OCI-LY7 (cell line): ENCODE data around the gene TNFAIP3. TPM values are rescaled to one million over a fixed set of nuclear protein-coding genes. Genes with fewer than 3 reads are reported as not detected.
"Not testable (repeated sequence)": the region's sequence is repeated elsewhere in the genome, so short reads cannot be mapped to it uniquely, and the experiment has no call there.

Source experiments
- BruUV-seq: library from RNA; stranded (reverse); fragments of 400-500 nt; replicated peaks from 2 replicates; lab custom pipeline; 2021; lab: Mats Ljungman, UMichigan
- CTCF ChIA-PET: fragments of 300-600 bp; sonication (Branson Sonifier 250); formaldehyde crosslinking; loops from one replicate; lab custom pipeline; 2022; ENCODE audit warnings: antibody characterized with exemption; ENCODE audit not compliant: unreplicated experiment; lab: Charles Lee
- POLR2A ChIA-PET: fragments of 300-600 bp; sonication (Branson Sonifier 250); formaldehyde crosslinking; loops from one replicate; lab custom pipeline; 2022; ENCODE audit warnings: antibody characterized with exemption; lab: Charles Lee
- DNase-seq: peaks from one replicate; pipeline ENCODE4 v3.0.0-alpha.2; 2015; ENCODE audit warnings: low spot score
- H2AFZ ChIP-seq: fragments of 200-600 bp; sonication (generic), shearing (Covaris generic); 2 replicates; pipeline ENCODE4 v1.6.1; 2014; ENCODE audit warnings: mild to moderate bottlenecking, antibody characterized with exemption, low read length, moderate library complexity
- H3K27ac ChIP-seq: fragments of 200-600 bp; sonication (generic); 2 replicates; pipeline ENCODE4 v1.5.1; 2014; ENCODE audit warnings: mixed run types, low read depth, mild to moderate bottlenecking, moderate library complexity, low read length, inconsistent platforms; ENCODE audit not compliant: poor library complexity, severe bottlenecking
- H3K36me3 ChIP-seq: fragments of 200-600 bp; sonication (generic); 2 replicates; pipeline ENCODE4 v1.6.1; 2014; ENCODE audit warnings: mild to moderate bottlenecking, antibody characterized with exemption, low read length, moderate library complexity, mixed read lengths; ENCODE audit not compliant: insufficient read depth
- H3K4me1 ChIP-seq: fragments of 200-600 bp; sonication (generic); 2 replicates; pipeline ENCODE4 v1.5.1; 2014; ENCODE audit warnings: mild to moderate bottlenecking, low read length; ENCODE audit not compliant: insufficient read depth, poor library complexity, severe bottlenecking
- H3K4me2 ChIP-seq: fragments of 200-600 bp; sonication (generic); 2 replicates; pipeline ENCODE4 v1.6.1; 2014; ENCODE audit warnings: mild to moderate bottlenecking, low read length
- H3K4me3 ChIP-seq: fragments of 200-600 bp; sonication (generic); 2 replicates; pipeline ENCODE4 v1.5.1; 2014; ENCODE audit warnings: mild to moderate bottlenecking, low read depth, low read length; ENCODE audit not compliant: poor library complexity, severe bottlenecking
- H3K79me2 ChIP-seq: fragments of 200-600 bp; sonication (generic); 2 replicates; pipeline ENCODE4 v1.6.1; 2016; ENCODE audit warnings: low read depth, mild to moderate bottlenecking, low read length, moderate library complexity, mixed read lengths; ENCODE audit not compliant: insufficient read depth
- H3K9me2 ChIP-seq: fragments of 200-600 bp; sonication (generic); 2 replicates; pipeline ENCODE4 v1.6.1; 2016; ENCODE audit warnings: mild to moderate bottlenecking, low read length, mixed read lengths; ENCODE audit not compliant: insufficient read depth
- H3K9me3 ChIP-seq: fragments of 200-600 bp; sonication (generic); 2 replicates; pipeline ENCODE4 v1.6.1; 2014; ENCODE audit warnings: mild to moderate bottlenecking, mixed run types, low read length, mixed read lengths
- H4K20me1 ChIP-seq: fragments of 200-600 bp; sonication (generic); 2 replicates; pipeline ENCODE4 v1.6.1; 2014; ENCODE audit warnings: mild to moderate bottlenecking, antibody characterized with exemption, low read length, moderate library complexity, mixed read lengths; ENCODE audit not compliant: insufficient read depth
- CTCF ChIP-seq: fragments of 200-600 bp; sonication (generic); conservative IDR thresholded peaks from 2 replicates; pipeline ENCODE4 v1.5.1; 2014; ENCODE audit warnings: mild to moderate bottlenecking, antibody characterized with exemption, low read length, moderate library complexity, mixed read lengths
- EZH2phosphoT487 ChIP-seq: fragments of 200-600 bp; sonication (generic); IDR thresholded peaks from 2 replicates; pipeline ENCODE4 v1.6.1; 2018; ENCODE audit warnings: low read depth, borderline replicate concordance, mild to moderate bottlenecking, mixed run types, antibody characterized with exemption, low read length, moderate library complexity, mixed read lengths
- intact Hi-C: fragments of 100-400 bp; cut with micrococcal nuclease; formaldehyde crosslinking; loops from one replicate; pipeline ENCODE4 v1.10.0; 2022; ENCODE audit not compliant: unreplicated experiment
- total RNA-seq, 2 experiments: library from RNA; depleted of rRNA in 1 of 2; stranded (reverse); fragments of >200 nt in 1 of 2; shearing (Covaris generic) in 1 of 2; gene quantifications; 2 replicates each; pipeline ENCODE4 v1.2.3, GENCODE V29; 2014 to 2022

TNFAIP3 gene
- total RNA-seq, 2 experiments from 2014 or later, result 8.8 to 28.3 TPM

GRCh38 chr6:137832110-137832509, 34.9 kb upstream of the TNFAIP3 start:
- intact Hi-C loops, result no loop called here
- Histone ChIP-seq H3K9me2 (no peaks in the 10 kb centered on the region), H3K4me2 (no peak overlapping the region), H3K4me3 (no peak overlapping the region), H4K20me1 (no peaks in the 10 kb centered on the region), H3K9me3 (no peaks in the 10 kb centered on the region), H3K27ac (no peak overlapping the region), H3K36me3 (no peaks in the 10 kb centered on the region), H3K79me2 (no peaks in the 10 kb centered on the region), H3K4me1 (no peaks in the 10 kb centered on the region), H2AFZ (no peak overlapping the region)
- no peak for TF ChIP-seq CTCF
- no peak for TF ChIP-seq EZH2phosphoT487
- no TSS peak for BruUV-seq
- ChIA-PET POLR2A (interaction anchor here (1.7 to 1.8 kb wide), 3 partner anchors 21 to 38 kb away, joined by 4 to 9 read pairs (median 5); no protein-coding TSS in a partner anchor), CTCF (no interaction called here)
- no peak for DNase-seq

- ChIA-PET POLR2A (no interaction called here), CTCF (no interaction called here)
- Histone ChIP-seq H3K79me2 (no peaks in the 10 kb centered on the region), H3K9me3 (no peaks in the 10 kb centered on the region), H3K4me1 (no peaks in the 10 kb centered on the region), H3K9me2 (no peaks in the 10 kb centered on the region), H3K4me3 (no peak overlapping the region), H3K4me2 (no peak overlapping the region), H4K20me1 (no peaks in the 10 kb centered on the region), H3K27ac (no peak overlapping the region), H2AFZ (no peak overlapping the region), H3K36me3 (no peaks in the 10 kb centered on the region)
- BruUV-seq, result no TSS peak
- DNase-seq, result no peak
- intact Hi-C loops, result no loop called here
- TF ChIP-seq EZH2phosphoT487 (no peak), CTCF (no peak)
These were observed 32.6 kb upstream of the TNFAIP3 start for GRCh38 chr6:137834508-137834907.

- Histone ChIP-seq H3K27ac (no peak overlapping the region), H2AFZ (no peak overlapping the region), H4K20me1 (no peaks in the 10 kb centered on the region), H3K4me3 (no peak overlapping the region), H3K36me3 (no peaks in the 10 kb centered on the region), H3K9me2 (no peaks in the 10 kb centered on the region), H3K4me2 (no peak overlapping the region), H3K9me3 (no peaks in the 10 kb centered on the region), H3K79me2 (no peaks in the 10 kb centered on the region), H3K4me1 (no peaks in the 10 kb centered on the region)
- ChIA-PET CTCF (no interaction called here), POLR2A (interaction anchor here (0.6 to 1.4 kb wide), 5 partner anchors 12 to 184 kb away, joined by 3 to 6 read pairs (median 3); no protein-coding TSS in a partner anchor)
- BruUV-seq, result no TSS peak
- intact Hi-C loops, result no loop called here
- no peak for DNase-seq
- TF ChIP-seq CTCF, result no peak
- TF ChIP-seq EZH2phosphoT487, result no peak
These were observed 30.3 kb upstream of the TNFAIP3 start for GRCh38 chr6:137836788-137837187.

GRCh38 chr6:137838090-137838489, 29.0 kb upstream of the TNFAIP3 start:
- CTCF ChIA-PET, H3K9me2 ChIP-seq, H3K4me1 ChIP-seq, POLR2A ChIA-PET, BruUV-seq, H4K20me1 ChIP-seq, H3K9me3 ChIP-seq, H3K27ac ChIP-seq, intact Hi-C loops, H2AFZ ChIP-seq, DNase-seq, H3K79me2 ChIP-seq, H3K36me3 ChIP-seq, H3K4me2 ChIP-seq, H3K4me3 ChIP-seq: not testable (repeated sequence)
